MM.1S (cell line): ENCODE data around the gene TTC16.

Experiments
- CTCF ChIP-seq: fragments of 300-600 bp; sonication (generic); IDR thresholded peaks from 2 replicates; pipeline ENCODE4 v1.5.1; 2016; ENCODE audit warnings: antibody characterized with exemption, low read length, mixed read lengths
- EZH2 ChIP-seq: fragments of 300-600 bp; sonication (generic); optimal IDR thresholded peaks from 2 replicates; pipeline ENCODE3; 2017; ENCODE audit warnings: low read depth, mild to moderate bottlenecking, antibody characterized with exemption, low read length, mixed read lengths

GRCh38 chr9:127780126-127780885 lies 64.4 kb downstream of the TTC16 start:
- TF ChIP-seq CTCF, result no peak
- no peak for TF ChIP-seq EZH2
